SK-N-SH (cell line): Measurements from ENCODE around the gene SPDYE1.
"Not testable (repeated sequence)": the region's sequence is repeated elsewhere in the genome, so short reads cannot be mapped to it uniquely, and the experiment has no call there.

Experiments used
- CHD2 ChIP-seq: fragments of 150-350 bp; IDR thresholded peaks from 2 replicates; pipeline ENCODE4 v1.6.1; 2018; ENCODE audit warnings: low read length; ENCODE audit not compliant: partially characterized antibody
- FOSL2 ChIP-seq: IDR thresholded peaks from 2 replicates; pipeline ENCODE4 v1.4.0; 2012; ENCODE audit warnings: low read depth, mild to moderate bottlenecking, moderate library complexity, borderline replicate concordance
- FOXM1 ChIP-seq: IDR thresholded peaks from 2 replicates; pipeline ENCODE4 v1.4.0; 2012; ENCODE audit warnings: low read depth, mild to moderate bottlenecking
- GABPA ChIP-seq: IDR thresholded peaks from 2 replicates; pipeline ENCODE4 v1.4.0; 2012; ENCODE audit warnings: low read depth, mild to moderate bottlenecking
- JUND ChIP-seq: IDR thresholded peaks from 2 replicates; pipeline ENCODE4 v1.4.0; 2012
- RXRA ChIP-seq: IDR thresholded peaks from 2 replicates; pipeline ENCODE4 v1.4.0; 2012; ENCODE audit warnings: low read depth, mild to moderate bottlenecking, borderline replicate concordance
- TF ChIP-seq, protein P1 (sequence below): fragments of 200-600 bp; sonication (generic); IDR thresholded peaks from 2 replicates; pipeline ENCODE4 v1.6.1; 2017; ENCODE audit warnings: antibody characterized with exemption, mild to moderate bottlenecking, moderate library complexity
- TF ChIP-seq, protein P2 (sequence below): fragments of 150-350 bp; IDR thresholded peaks from 2 replicates; pipeline ENCODE4 v1.6.1; 2017; ENCODE audit warnings: antibody characterized with exemption, low read length, low read depth, borderline replicate concordance

DNA sequence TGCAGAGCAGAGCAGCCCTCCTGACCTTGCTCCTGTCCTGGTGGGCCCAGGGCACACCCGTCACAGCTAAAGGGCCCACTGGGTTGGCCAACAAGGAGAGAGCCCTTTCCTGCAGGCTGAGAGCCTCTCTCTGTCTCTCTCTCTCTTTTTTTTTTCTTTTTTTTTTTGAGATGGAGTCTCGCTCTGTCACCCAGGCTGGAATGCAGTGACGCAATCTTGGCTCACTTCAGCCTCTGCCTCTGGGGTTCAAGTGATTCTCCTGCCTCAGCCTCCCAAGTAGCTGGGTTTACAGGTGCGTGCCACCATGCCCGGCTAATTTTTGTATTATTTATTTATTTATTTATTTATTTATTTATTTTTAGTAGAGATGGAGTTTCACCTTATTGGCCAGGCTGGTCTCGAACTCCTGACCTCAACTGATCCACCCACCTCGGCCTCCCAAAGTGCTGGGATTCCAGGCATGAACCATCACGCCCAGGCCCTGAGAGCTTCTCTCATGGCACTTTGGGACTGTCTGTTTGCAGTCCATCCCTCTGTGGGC lies 23.6 kb upstream of the SPDYE1 start:
- TF ChIP-seq, protein P1, sequence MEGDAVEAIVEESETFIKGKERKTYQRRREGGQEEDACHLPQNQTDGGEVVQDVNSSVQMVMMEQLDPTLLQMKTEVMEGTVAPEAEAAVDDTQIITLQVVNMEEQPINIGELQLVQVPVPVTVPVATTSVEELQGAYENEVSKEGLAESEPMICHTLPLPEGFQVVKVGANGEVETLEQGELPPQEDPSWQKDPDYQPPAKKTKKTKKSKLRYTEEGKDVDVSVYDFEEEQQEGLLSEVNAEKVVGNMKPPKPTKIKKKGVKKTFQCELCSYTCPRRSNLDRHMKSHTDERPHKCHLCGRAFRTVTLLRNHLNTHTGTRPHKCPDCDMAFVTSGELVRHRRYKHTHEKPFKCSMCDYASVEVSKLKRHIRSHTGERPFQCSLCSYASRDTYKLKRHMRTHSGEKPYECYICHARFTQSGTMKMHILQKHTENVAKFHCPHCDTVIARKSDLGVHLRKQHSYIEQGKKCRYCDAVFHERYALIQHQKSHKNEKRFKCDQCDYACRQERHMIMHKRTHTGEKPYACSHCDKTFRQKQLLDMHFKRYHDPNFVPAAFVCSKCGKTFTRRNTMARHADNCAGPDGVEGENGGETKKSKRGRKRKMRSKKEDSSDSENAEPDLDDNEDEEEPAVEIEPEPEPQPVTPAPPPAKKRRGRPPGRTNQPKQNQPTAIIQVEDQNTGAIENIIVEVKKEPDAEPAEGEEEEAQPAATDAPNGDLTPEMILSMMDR = not testable (repeated sequence)
- not testable (repeated sequence) for TF ChIP-seq FOXM1, FOSL2, RXRA, GABPA, JUND, CHD2
- TF ChIP-seq, protein P2, sequence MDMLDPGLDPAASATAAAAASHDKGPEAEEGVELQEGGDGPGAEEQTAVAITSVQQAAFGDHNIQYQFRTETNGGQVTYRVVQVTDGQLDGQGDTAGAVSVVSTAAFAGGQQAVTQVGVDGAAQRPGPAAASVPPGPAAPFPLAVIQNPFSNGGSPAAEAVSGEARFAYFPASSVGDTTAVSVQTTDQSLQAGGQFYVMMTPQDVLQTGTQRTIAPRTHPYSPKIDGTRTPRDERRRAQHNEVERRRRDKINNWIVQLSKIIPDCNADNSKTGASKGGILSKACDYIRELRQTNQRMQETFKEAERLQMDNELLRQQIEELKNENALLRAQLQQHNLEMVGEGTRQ = not testable (repeated sequence)
